Chondrocyte (in vitro differentiated cells): ENCODE results near the gene ASS1. TPM values are rescaled to one million over a fixed set of nuclear protein-coding genes. Genes with fewer than 3 reads are reported as not detected.

Source experiments
- DNase-seq: peaks from one replicate; pipeline ENCODE4 v3.0.0; 2021; ENCODE audit warnings: mixed read lengths, low spot score
- H3K27ac Mint-ChIP-seq: one replicate; pipeline ENCODE4 v1.8.0; 2021; ENCODE audit warnings: mild to moderate bottlenecking, moderate library complexity, mixed read lengths; ENCODE audit not compliant: unreplicated experiment
- H3K27me3 Mint-ChIP-seq: 2 replicates; pipeline ENCODE4 v1.8.0; 2021; ENCODE audit warnings: low read depth, mixed read lengths
- H3K36me3 Mint-ChIP-seq: 2 replicates; pipeline ENCODE4 v1.8.0; 2021; ENCODE audit warnings: low read depth, mixed read lengths
- H3K4me1 Mint-ChIP-seq: 2 replicates; pipeline ENCODE4 v1.8.0; 2021; ENCODE audit warnings: low read depth, mild to moderate bottlenecking, mixed read lengths
- H3K4me3 Mint-ChIP-seq: one replicate; pipeline ENCODE4 v1.8.0; 2021; ENCODE audit warnings: mild to moderate bottlenecking, moderate library complexity, mixed read lengths; ENCODE audit not compliant: unreplicated experiment
- H3K9me3 Mint-ChIP-seq: 2 replicates; pipeline ENCODE4 v1.8.0; 2021; ENCODE audit warnings: low read depth, mixed read lengths
- total RNA-seq: library from RNA; stranded (reverse); gene quantifications from 3 replicates; pipeline ENCODE4 v1.2.1, GENCODE V29; 2021
- TF ChIP-seq, protein P1 (sequence below): fragments of 200-600 bp; sonication (generic); IDR thresholded peaks from 2 replicates; pipeline ENCODE4 v1.5.0; 2021; ENCODE audit warnings: antibody characterized with exemption, mild to moderate bottlenecking, moderate library complexity

Gene ASS1
- total RNA-seq, 1 donor from 2014 or later = 193 TPM

DNA sequence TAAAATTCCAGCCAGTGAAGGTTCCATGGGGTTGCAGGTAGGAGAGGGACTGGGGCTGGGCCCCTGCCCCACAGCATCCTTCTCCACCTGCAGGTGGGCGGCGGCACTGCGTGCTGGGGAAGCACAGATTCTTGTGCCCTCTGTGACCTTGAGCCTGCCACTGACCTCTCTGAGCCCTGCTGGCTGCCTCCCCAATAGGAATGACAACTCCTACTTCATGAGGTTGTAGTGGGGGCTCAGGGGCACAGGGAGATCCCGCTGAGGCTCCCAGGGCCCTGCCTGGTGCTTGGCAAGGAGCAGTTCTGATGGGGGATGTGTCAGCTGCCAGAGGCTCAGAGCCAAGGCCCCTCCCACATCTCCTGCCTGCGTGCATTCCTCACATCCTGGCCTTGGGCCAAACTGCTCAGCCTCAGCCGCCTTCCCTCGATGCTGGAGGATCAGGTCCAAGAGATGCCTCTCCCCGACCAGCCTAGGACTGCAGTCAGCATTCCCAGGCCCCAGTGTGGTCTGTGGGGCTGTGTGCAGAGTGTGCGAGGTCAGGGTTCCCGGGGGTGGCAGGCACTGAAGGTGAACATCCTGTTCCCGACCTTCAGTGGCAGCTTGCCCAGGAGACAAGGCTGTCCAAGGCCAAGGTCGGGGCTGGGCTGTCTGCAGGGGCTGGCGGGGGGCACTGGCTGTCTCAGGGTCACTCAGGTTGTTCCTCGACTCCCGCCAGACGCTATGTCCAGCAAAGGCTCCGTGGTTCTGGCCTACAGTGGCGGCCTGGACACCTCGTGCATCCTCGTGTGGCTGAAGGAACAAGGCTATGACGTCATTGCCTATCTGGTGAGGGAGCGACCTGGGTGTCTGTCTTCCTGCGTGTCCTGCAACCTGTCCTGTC is 7.0 kb downstream of the ASS1 start:
- H3K9me3 Mint-ChIP-seq = no peaks in the 10 kb centered on the region
- H3K27me3 Mint-ChIP-seq = no peaks in the 10 kb centered on the region
- H3K36me3 Mint-ChIP-seq = no peaks in the 10 kb centered on the region
- H3K4me1 Mint-ChIP-seq = peaks cover 73% of the 10 kb centered on the region
- peak overlapping the region; percentile 80 for H3K27ac Mint-ChIP-seq
- no peak for DNase-seq
- TF ChIP-seq, protein P1, sequence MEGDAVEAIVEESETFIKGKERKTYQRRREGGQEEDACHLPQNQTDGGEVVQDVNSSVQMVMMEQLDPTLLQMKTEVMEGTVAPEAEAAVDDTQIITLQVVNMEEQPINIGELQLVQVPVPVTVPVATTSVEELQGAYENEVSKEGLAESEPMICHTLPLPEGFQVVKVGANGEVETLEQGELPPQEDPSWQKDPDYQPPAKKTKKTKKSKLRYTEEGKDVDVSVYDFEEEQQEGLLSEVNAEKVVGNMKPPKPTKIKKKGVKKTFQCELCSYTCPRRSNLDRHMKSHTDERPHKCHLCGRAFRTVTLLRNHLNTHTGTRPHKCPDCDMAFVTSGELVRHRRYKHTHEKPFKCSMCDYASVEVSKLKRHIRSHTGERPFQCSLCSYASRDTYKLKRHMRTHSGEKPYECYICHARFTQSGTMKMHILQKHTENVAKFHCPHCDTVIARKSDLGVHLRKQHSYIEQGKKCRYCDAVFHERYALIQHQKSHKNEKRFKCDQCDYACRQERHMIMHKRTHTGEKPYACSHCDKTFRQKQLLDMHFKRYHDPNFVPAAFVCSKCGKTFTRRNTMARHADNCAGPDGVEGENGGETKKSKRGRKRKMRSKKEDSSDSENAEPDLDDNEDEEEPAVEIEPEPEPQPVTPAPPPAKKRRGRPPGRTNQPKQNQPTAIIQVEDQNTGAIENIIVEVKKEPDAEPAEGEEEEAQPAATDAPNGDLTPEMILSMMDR = peak; percentile 78
- no peak overlapping the region for H3K4me3 Mint-ChIP-seq

DNA sequence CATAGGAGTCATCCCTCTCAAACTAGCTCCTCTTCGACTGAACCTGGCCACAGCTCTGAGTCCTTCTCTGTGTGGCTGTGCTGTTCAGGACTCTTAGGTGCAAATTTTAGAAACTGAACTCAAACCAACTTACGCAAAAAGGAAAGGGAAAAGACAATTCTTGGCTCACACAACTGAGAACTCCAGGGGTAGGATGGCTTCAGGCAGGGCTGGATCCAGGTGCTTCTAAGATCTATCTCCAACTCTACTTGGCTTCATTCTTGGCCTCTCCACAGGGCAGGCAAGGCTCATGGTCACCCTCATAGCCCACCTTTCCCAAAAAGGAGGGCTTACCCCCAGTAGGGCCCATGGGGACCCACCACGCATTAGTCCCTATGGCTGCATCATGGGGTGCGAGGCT is 8.1 kb downstream of the ASS1 start:
- Mint-ChIP-seq H3K27ac (peak overlapping the region; percentile 3), H3K27me3 (no peaks in the 10 kb centered on the region), H3K9me3 (no peaks in the 10 kb centered on the region), H3K4me3 (no peak overlapping the region), H3K36me3 (peaks cover 2% of the 10 kb centered on the region), H3K4me1 (peaks cover 63% of the 10 kb centered on the region)
- TF ChIP-seq, protein P1 = no peak
- DNase-seq = no peak

DNA sequence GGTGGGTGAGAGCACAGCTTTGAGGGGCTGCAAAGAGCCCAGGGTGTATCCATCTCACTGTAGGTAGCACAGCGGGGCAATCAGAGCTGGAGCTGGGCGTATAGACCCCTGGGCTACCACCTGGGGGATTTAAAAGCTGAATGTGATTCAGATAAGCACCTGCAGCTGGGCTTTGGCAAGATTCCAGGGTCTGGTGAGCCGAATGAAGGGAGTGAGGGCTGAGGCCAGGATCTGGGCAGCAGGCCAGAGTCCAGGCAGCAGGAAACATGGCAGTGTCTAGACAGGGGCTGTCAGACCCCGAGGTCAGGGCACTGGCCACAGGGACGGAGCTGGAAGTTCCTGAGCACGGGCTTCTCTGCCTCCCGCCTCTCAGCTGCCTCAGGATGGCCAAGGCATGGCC is 8.7 kb downstream of the ASS1 start:
- Mint-ChIP-seq H3K27me3 (no peaks in the 10 kb centered on the region), H3K9me3 (no peaks in the 10 kb centered on the region), H3K4me1 (peaks cover 56% of the 10 kb centered on the region), H3K4me3 (no peak overlapping the region), H3K27ac (peak overlapping the region; percentile 0), H3K36me3 (peaks cover 2% of the 10 kb centered on the region)
- TF ChIP-seq, protein P1 = no peak
- DNase-seq = no peak

DNA sequence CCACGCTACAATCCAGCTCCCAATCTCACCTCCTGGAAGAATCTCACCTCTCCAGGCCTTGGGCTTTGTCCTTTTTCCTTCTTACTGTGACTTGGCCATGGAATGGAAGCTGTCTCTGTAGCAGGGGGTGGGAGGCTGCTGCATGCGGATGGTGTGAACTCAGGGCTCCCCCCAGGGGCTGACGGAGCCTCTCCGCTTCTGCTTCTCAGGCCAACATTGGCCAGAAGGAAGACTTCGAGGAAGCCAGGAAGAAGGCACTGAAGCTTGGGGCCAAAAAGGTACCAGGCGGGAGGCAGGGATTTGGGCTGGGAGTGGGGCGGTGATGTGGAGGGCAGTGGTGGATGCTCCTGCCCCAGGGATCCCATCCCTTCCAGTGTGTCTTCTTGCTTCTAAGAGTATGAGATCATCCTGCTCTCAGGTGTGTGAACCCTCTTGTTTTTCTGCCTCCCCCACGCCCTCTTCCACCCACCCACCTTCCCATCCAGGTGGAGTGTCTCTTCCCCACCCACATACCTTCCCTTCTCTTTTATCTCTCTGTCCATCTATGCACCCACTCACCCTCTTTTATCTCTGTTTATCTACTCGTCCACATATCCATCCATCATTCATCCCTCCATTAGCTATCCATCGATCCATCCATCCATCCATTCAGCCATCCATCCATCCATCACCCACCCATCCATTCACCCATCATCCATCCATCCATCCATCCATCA is 9.5 kb downstream of the ASS1 start:
- no peak overlapping the region for H3K27ac Mint-ChIP-seq
- H3K36me3 Mint-ChIP-seq = peaks cover 4% of the 10 kb centered on the region
- no peak for DNase-seq
- H3K27me3 Mint-ChIP-seq = no peaks in the 10 kb centered on the region
- H3K4me3 Mint-ChIP-seq = no peak overlapping the region
- peaks cover 49% of the 10 kb centered on the region for H3K4me1 Mint-ChIP-seq
- H3K9me3 Mint-ChIP-seq = no peaks in the 10 kb centered on the region
- TF ChIP-seq, protein P1 = no peak

DNA sequence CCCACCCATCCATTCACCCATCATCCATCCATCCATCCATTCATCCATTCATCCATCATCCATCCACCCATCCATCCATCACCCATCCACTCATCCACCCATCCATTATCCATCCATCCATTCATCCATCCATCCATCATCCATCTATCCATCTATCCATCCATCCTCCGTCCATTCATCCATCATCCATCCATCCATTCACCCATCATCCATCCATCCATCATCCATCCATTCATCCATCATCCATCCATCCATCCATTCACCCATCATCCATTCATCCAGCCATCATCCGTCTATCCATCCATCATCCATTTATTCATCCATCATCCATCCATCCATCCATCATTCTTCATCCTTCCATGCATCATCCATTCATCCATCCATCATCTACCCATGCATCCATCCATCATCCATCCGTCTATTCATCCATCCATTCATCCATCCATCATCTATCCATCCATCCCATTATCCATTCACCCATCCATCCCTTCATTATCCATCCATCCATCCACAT is 10.1 kb downstream of the ASS1 start:
- Mint-ChIP-seq H3K27ac (no peak overlapping the region), H3K4me1 (peaks cover 43% of the 10 kb centered on the region), H3K27me3 (no peaks in the 10 kb centered on the region), H3K9me3 (no peaks in the 10 kb centered on the region), H3K4me3 (no peak overlapping the region), H3K36me3 (peaks cover 5% of the 10 kb centered on the region)
- TF ChIP-seq, protein P1 = no peak
- no peak for DNase-seq
